GM23248 (cell line): Measurements from ENCODE around the gene TRAP1. TPM values are rescaled to one million over a fixed set of nuclear protein-coding genes. Genes with fewer than 3 reads are reported as not detected.

ENCODE experiments used
- DNase-seq: peaks from one replicate; pipeline ENCODE4 v3.0.0-alpha.2; 2015
- H2AFZ ChIP-seq: fragments of 200-600 bp; sonication (generic); 2 replicates; pipeline ENCODE4 v1.6.1; 2016; ENCODE audit warnings: antibody characterized with exemption
- H3F3A ChIP-seq: fragments of 200-600 bp; sonication (generic); 2 replicates; pipeline ENCODE4 v1.6.1; 2016; ENCODE audit warnings: mild to moderate bottlenecking, antibody characterized with exemption, mixed run types; ENCODE audit not compliant: insufficient read depth
- H3K27ac ChIP-seq: fragments of 200-600 bp; sonication (generic); 2 replicates; pipeline ENCODE4 v1.5.1; 2016; ENCODE audit warnings: mild to moderate bottlenecking
- H3K27me3 ChIP-seq: fragments of 200-600 bp; sonication (generic); replicated peaks from 2 replicates; pipeline ENCODE4 v1.6.1; 2016; ENCODE audit warnings: mild to moderate bottlenecking; ENCODE audit not compliant: insufficient read depth
- H3K36me3 ChIP-seq: fragments of 200-600 bp; sonication (generic); 2 replicates; pipeline ENCODE4 v1.6.1; 2016; ENCODE audit warnings: low read depth, mild to moderate bottlenecking
- H3K4me1 ChIP-seq: fragments of 200-600 bp; sonication (generic); 2 replicates; pipeline ENCODE4 v1.6.1; 2016; ENCODE audit warnings: mild to moderate bottlenecking; ENCODE audit not compliant: insufficient read depth
- H3K4me2 ChIP-seq: fragments of 200-600 bp; sonication (generic); one replicate; pipeline ENCODE4 v1.6.1; 2016; ENCODE audit warnings: mild to moderate bottlenecking; ENCODE audit not compliant: unreplicated experiment
- H3K4me3 ChIP-seq: fragments of 200-600 bp; sonication (generic); 2 replicates; pipeline ENCODE4 v1.5.1; 2016; ENCODE audit warnings: mild to moderate bottlenecking
- H3K79me2 ChIP-seq: fragments of 200-600 bp; sonication (generic); 2 replicates; pipeline ENCODE4 v1.6.1; 2016; ENCODE audit warnings: mild to moderate bottlenecking; ENCODE audit not compliant: insufficient read depth
- H3K9ac ChIP-seq: fragments of 200-600 bp; sonication (generic); 2 replicates; pipeline ENCODE4 v1.6.1; 2016; ENCODE audit warnings: mild to moderate bottlenecking
- H3K9me2 ChIP-seq: fragments of 200-600 bp; sonication (generic); 2 replicates; pipeline ENCODE4 v1.6.1; 2016; ENCODE audit warnings: mixed run types, mild to moderate bottlenecking, moderate library complexity; ENCODE audit not compliant: insufficient read depth
- H3K9me3 ChIP-seq: fragments of 200-600 bp; sonication (generic); one replicate; pipeline ENCODE4 v1.6.1; 2017; ENCODE audit warnings: low read depth
- H4K20me1 ChIP-seq: fragments of 200-600 bp; sonication (generic); 2 replicates; pipeline ENCODE4 v1.6.0; 2016; ENCODE audit not compliant: insufficient read depth
- EZH2 ChIP-seq: fragments of 200-600 bp; sonication (generic); IDR thresholded peaks from 2 replicates; pipeline ENCODE4 v1.6.1; 2018; ENCODE audit warnings: antibody characterized with exemption, mild to moderate bottlenecking; ENCODE audit not compliant: insufficient read depth, poor library complexity, severe bottlenecking
- EZH2phosphoT487 ChIP-seq: fragments of 200-600 bp; sonication (generic); IDR thresholded peaks from 2 replicates; pipeline ENCODE4 v1.6.1; 2018; ENCODE audit warnings: antibody characterized with exemption, moderate library complexity, mild to moderate bottlenecking, low read depth; ENCODE audit not compliant: insufficient read depth
- WGBS, 2 experiments: methylation state at CpG; one replicate each; pipeline ENCODE4 v1.1.6; 2015 to 2017; ENCODE audit warnings: low lambda C conversion rate in 2 of 2, low coverage in 1 of 2; ENCODE audit errors: missing lambda C conversion rate in 2 of 2; 5-methylcytosine and 5-hydroxymethylcytosine counted together
- in situ Hi-C: fragments of 300-500 bp; cut with MboI; formaldehyde crosslinking; loops from 2 replicates; pipeline ENCODE4 v1.15.0; 2020
- polyA plus RNA-seq: library from polyadenylated mRNA; unstranded; fragments of >200 nt; fragmentation: Nextera tagmentation; extraction: Ambion mirVana; gene quantifications from 2 replicates; pipeline ENCODE4 v1.2.1, GENCODE V29; 2016
- total RNA-seq: library from RNA; depleted of rRNA; stranded (reverse); fragments of >200 nt; shearing (Covaris generic); gene quantifications from 2 replicates; pipeline ENCODE4 v1.2.3, GENCODE V29; 2014; rRNA removed

Gene TRAP1
- total RNA-seq (59.8 and 73.4 TPM in 2 replicates), polyA plus RNA-seq (56.6 and 57.4 TPM in 2 replicates)

- Histone ChIP-seq H2AFZ (peak within 1 kb of the TSS; percentile 87), H3K27ac (peak within 1 kb of the TSS; percentile 70), H3K9me3 (no peaks in the 10 kb centered on the region), H3K4me2 (peak within 1 kb of the TSS; percentile 80), H3K79me2 (peaks cover 47% of the 10 kb centered on the region), H4K20me1 (no peaks in the 10 kb centered on the region), H3K9ac (peak within 1 kb of the TSS; percentile 94), H3K36me3 (no peaks in the 10 kb centered on the region), H3K4me3 (peak within 1 kb of the TSS; percentile 94), H3K4me1 (peaks cover 10% of the 10 kb centered on the region), H3F3A (no peaks in the 10 kb centered on the region), H3K27me3 (no peaks in the 10 kb centered on the region), H3K9me2 (no peaks in the 10 kb centered on the region)
- WGBS, 2 experiments = 1% methylated on average over 45 to 68 of the region's 95 CpGs
- TF ChIP-seq EZH2phosphoT487 (no peak), EZH2 (no peak)
- peak; percentile 95 for DNase-seq
- in situ Hi-C loops = no loop called here
Measured at GRCh38 chr16:3717235-3718018, at the start of gene TRAP1. TSS of gene TRAP1 (minus strand) at chr16:3717524. CDS start at chr16:3717508, 16 bp downstream.

GRCh38 chr16:3766177-3766576 is 48.9 kb upstream of the TRAP1 start:
- H3K27ac ChIP-seq = no peak overlapping the region
- DNase-seq = no peak
- no peak overlapping the region for H3K4me3 ChIP-seq
- H3K4me2 ChIP-seq = no peak overlapping the region
- H2AFZ ChIP-seq = no peak overlapping the region
- H3K36me3 ChIP-seq = peaks cover 47% of the 10 kb centered on the region
- H3K4me1 ChIP-seq = no peaks in the 10 kb centered on the region
- no peaks in the 10 kb centered on the region for H3K9me3 ChIP-seq
- H3K27me3 ChIP-seq = no peaks in the 10 kb centered on the region
- H3K9me2 ChIP-seq = no peaks in the 10 kb centered on the region
- WGBS, 2 experiments = 90 to 92% methylated on average over 3 of the region's 3 CpGs
- in situ Hi-C loops = no loop called here
- no peaks in the 10 kb centered on the region for H4K20me1 ChIP-seq
- H3K79me2 ChIP-seq = peaks cover 92% of the 10 kb centered on the region
- H3F3A ChIP-seq = no peaks in the 10 kb centered on the region
- TF ChIP-seq EZH2phosphoT487 (no peak), EZH2 (no peak)
- no peak overlapping the region for H3K9ac ChIP-seq

- H3K79me2 ChIP-seq = peaks cover 92% of the 10 kb centered on the region
- H3K36me3 ChIP-seq = peaks cover 40% of the 10 kb centered on the region
- no peak overlapping the region for H3K27ac ChIP-seq
- H3K9ac ChIP-seq = no peak overlapping the region
- H3K27me3 ChIP-seq = no peaks in the 10 kb centered on the region
- no peak overlapping the region for H2AFZ ChIP-seq
- WGBS, 2 experiments = 95 to 98% methylated on average over 3 of the region's 3 CpGs
- DNase-seq = no peak
- in situ Hi-C loops = no loop called here
- no peaks in the 10 kb centered on the region for H3K4me1 ChIP-seq
- no peaks in the 10 kb centered on the region for H3K9me3 ChIP-seq
- H3F3A ChIP-seq = no peaks in the 10 kb centered on the region
- no peak for TF ChIP-seq EZH2
- no peak for TF ChIP-seq EZH2phosphoT487
- H4K20me1 ChIP-seq = no peaks in the 10 kb centered on the region
- no peaks in the 10 kb centered on the region for H3K9me2 ChIP-seq
- no peak overlapping the region for H3K4me2 ChIP-seq
- H3K4me3 ChIP-seq = no peak overlapping the region
Measured at GRCh38 chr16:3764409-3764808, 47.1 kb upstream of the TRAP1 start.

- WGBS, 2 experiments = 91% methylated on average over 24 to 25 of the region's 25 CpGs
- H3K9ac ChIP-seq = no peak overlapping the region
- no peak overlapping the region for H3K27ac ChIP-seq
- peaks cover 95% of the 10 kb centered on the region for H3K79me2 ChIP-seq
- no peak overlapping the region for H3K4me2 ChIP-seq
- no peaks in the 10 kb centered on the region for H3K9me3 ChIP-seq
- no peaks in the 10 kb centered on the region for H3K9me2 ChIP-seq
- no peak overlapping the region for H3K4me3 ChIP-seq
- DNase-seq = no peak
- in situ Hi-C loops = no loop called here
- H3K4me1 ChIP-seq = no peaks in the 10 kb centered on the region
- TF ChIP-seq EZH2phosphoT487 (no peak), EZH2 (no peak)
- H3K27me3 ChIP-seq = no peaks in the 10 kb centered on the region
- H2AFZ ChIP-seq = no peak overlapping the region
- H3K36me3 ChIP-seq = peaks cover 36% of the 10 kb centered on the region
- H3F3A ChIP-seq = no peaks in the 10 kb centered on the region
- no peaks in the 10 kb centered on the region for H4K20me1 ChIP-seq
Measured at GRCh38 chr16:3762107-3762750, 44.9 kb upstream of the TRAP1 start.
